GM21367 (cell line): ENCODE data around the gene ATF6.

Experiments used
- ATAC-seq: cut with Tn5 transposase; IDR thresholded peaks from one replicate; pipeline ENCODE4 v1.9.1; 2021; ENCODE audit not compliant: unreplicated experiment

ATF6 gene

DNA sequence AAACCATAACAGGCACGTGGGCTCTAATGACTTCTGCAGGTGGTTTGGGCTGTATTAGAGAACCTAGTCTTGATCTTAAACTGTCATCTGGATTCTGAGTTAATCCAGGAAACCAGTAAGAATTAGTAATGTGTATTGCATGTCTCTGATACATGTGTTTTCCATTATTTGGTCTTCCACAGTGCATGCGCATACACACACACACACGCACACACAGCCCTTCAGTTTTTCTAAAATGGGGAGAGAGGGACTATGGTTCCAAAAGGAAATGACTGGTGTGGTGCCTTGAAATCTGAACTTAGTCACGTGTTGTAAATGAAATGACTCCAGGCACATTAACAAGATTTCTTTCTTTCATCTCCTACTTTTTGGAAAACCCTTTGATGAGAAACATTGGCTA is 190.0 kb downstream of the ATF6 start:
- no peak for ATAC-seq

- no peak for ATAC-seq
These were observed 190.8 kb downstream of the ATF6 start for GRCh38 chr1:161956930-161957329.

- no peak for ATAC-seq
These were observed 192.3 kb downstream of the ATF6 start for GRCh38 chr1:161958425-161958824.

GRCh38 chr1:161962091-161962887 is 196.2 kb downstream of the ATF6 start:
- ATAC-seq, result peak; percentile 88

DNA sequence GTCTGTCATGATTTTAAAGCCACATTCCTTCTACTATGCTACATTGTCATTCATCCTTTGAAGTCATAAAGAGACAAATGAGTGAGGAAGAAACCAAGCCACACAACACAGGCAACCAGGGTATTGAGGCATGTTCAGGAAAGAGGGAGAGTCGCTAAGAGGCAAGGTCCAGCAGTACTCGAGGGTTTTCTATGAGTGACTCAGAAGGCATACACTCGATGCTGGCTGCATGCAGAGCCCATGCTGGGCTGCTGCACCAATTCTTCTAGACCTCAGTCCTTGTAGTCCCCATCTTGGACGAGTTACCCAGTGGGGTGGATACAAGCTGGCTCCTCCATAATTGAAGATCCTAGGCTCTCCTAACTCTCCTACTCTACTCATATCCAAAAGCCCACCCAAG is 199.9 kb downstream of the ATF6 start:
- no peak for ATAC-seq

GRCh38 chr1:161970036-161970435 is 203.9 kb downstream of the ATF6 start:
- no peak for ATAC-seq

- ATAC-seq, result no peak
These were observed 204.5 kb downstream of the ATF6 start for GRCh38 chr1:161970633-161971032.

GRCh38 chr1:161972828-161973227 is 206.7 kb downstream of the ATF6 start:
- no peak for ATAC-seq

DNA sequence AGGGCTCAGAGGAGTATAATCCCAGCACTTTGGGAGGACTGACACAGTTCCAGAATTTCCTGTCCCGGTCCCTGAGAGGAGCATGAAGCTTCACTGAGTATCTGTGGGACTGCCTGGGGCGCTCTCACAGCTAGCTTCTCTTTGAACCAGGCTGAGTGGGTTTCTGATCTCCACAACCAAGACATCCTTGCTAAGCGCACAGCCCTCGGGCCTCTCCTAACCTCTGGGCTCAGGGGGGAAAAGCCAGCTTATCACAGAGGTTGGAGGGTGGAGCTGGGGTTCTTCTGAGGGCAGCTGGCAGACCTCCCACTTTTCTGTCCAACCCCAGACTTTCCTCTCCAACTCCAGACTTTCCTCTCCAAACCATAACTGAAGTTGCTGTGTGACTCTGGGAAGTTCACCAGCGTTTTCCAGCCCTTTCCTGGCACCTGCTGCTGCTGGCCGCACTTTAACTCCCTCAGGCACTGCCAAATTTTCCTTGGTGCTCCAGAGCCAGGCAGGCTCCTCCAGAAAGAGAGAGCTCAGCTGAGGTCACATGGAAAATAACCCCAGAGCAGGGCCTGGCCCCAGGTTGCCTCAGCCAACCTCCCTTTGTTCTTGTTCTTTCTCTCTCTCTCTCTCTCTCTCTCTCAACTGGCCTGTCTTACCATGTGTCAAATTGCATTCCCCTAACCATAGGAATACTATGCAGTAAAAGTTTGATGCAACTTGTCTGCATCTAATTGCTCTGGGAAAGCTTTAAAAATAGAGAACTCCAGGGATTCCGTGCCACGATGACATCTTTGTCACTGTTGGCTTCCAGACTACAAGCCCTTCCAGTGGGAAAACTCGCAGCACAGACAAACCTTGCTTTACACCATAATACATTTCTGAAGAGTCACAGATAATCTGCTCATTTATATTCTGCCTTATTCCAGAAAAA is 208.1 kb downstream of the ATF6 start:
- no peak for ATAC-seq

DNA sequence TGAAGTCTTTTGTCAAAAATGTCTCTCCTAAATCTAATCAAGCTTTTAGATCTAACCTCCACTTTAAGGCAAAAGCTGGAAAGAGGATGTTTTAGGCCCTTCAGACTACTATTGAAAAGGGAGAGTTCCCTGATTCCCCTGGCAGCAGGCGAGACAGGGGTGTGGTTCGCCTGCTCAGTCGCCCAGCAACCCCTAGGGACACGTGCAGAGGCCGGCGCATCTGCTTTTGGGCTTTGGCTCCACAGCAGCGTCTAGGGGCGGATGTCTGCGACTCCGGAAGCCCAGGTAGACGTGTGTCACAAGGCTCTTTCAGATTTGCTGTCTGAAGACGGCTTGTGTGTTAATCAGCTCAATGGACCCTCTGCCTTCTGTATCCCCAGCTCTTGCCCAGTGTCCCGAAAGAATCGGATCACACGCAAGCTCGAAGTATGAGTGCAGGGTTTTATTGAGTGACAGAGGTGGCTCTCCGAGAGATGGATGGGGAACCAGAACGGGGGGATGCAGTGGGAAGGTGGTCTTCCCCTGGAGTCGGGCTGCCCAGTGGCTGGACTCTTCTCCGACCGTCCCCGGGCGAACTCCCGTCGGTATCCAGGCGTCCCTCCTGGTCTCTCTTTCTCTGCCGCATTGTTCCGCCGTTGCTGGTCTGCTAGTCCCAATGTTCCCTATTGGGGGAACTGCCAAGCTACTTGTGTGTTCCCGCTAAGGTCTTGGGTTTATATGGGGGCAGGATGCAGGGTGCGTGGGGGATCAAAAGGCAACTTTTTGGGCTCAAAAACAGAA is 212.1 kb downstream of the ATF6 start:
- ATAC-seq, result no peak

GRCh38 chr1:161981126-161981525 is 215.0 kb downstream of the ATF6 start:
- ATAC-seq, result no peak

- no peak for ATAC-seq
These were observed 215.8 kb downstream of the ATF6 start for GRCh38 chr1:161981735-161982506.

DNA sequence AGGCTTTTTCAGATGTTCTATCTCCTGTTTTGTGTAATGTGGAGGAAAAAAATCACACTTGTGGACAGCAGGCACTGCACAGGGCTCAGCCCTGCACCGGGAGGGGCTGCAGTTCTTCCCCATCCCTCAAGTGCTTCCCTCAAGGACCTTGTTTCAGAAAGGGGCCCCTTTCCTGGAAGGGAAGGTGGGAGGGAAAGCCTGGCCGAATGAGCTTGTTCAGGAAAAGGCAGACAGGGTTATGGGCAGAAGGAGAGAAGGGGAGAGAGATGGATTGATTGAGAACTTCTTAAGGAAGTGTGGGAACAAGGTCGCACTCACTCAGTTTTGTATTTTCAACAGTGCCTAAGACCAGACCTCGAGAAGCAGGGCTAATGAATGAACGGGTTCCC is 216.4 kb downstream of the ATF6 start:
- ATAC-seq, result no peak

DNA sequence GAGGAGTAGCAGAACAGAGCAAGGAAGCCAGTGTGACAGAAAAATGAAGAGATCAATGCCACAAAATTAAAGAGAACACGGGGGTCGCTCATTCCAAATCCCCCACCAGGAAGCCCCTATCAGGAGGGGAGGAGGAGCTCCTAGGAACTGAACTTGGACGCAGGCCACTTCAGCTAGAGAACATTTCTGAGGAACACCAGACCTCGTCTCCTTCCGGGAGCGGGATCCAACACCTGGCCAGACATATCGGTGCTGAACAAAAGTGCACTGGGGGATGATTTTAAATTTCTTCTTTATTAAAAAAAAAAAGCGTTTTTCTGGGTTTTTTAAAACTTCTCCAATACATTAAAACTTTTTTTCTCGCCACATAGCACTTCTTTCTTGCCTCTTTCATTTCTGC is 216.8 kb downstream of the ATF6 start:
- no peak for ATAC-seq

DNA sequence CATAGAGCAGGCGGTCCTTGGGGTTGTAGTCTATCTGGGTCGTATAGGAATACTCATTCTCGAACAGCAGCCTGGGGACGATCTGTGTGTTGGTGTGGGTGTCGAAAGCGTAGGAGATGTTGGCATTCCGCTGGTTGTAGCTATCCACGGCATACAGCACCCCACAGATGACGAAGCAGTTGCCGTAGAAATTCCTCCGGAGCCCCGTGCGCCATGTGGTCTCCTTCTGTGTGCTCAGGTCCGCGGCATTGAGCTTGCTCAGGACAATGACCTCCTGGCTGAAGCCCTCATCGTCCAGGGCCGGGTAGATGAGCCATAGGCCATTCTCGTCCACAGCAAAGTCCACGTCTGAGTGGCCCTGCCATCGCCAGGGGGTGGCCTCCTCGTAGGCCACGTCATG is 217.6 kb downstream of the ATF6 start:
- ATAC-seq, result no peak

GRCh38 chr1:161985301-161985822 is 219.2 kb downstream of the ATF6 start:
- ATAC-seq, result no peak

DNA sequence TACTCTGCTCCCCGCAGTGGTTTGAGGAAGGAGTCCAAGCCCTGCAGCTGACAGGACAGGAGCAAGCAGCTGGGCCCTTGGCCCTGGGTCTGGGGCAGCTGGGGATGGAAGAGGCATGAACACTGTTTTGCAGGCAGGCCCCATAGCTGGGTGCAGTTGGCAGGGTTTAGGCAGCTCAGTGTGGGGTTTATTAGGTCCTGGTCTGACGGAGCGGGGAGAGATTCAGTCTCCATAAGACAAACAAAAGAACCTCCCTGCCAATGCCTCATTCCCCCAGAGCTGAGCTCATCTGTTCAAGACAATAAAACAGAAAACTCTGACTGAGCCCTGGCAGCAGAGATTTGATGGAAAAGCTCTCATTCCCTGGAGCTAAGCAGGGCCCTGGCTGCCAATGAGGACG is 220.2 kb downstream of the ATF6 start:
- no peak for ATAC-seq

- ATAC-seq, result no peak
These were observed 221.2 kb downstream of the ATF6 start for GRCh38 chr1:161987303-161987702.

DNA sequence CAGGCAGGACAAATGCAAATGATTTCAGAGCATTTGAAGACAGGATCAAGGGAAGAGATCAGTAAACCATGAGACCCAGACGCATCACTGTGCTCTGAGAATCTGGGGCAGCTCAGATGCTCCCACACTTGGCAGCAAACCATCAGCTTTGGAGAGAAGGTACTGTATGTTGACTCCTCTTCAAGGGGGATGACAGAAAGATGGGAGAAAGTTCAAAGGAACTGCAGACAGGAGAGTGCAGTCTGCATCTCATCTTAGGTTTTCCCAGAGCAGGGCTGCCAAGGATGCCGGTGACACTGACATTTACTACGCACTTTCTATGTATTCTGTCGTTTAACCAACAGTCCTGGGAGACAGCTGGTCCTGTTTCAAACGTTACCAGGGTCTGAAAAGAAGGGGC is 221.8 kb downstream of the ATF6 start:
- ATAC-seq, result no peak

DNA sequence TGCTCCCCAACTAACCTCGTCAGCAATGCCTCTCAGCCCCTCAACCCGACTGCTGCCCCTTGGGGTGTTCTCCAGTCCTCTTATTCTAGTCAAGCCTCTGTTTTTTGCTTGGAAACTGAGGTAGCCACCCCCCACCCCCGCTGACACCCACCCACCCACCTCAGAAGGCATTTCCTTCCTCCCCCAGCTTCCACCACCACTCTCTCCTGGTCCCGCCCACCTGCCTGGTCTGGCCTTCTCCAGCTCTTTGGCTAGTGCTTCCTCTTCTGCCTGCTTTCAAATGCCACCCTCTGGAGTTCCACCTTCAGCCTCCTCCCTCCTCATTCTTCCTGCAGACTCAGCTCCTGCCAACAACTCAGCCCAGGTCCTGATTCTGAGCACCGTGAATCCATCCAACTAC is 222.3 kb downstream of the ATF6 start:
- no peak for ATAC-seq
